Liver (tissue), 9 donors: Measurements from ENCODE around the gene SLC25A26. TPM values are rescaled to one million over a fixed set of nuclear protein-coding genes. Genes with fewer than 3 reads are reported as not detected.

Experiments used
- DNase-seq: peaks from one replicate; pipeline ENCODE4 v3.0.0-alpha.2; 2017; ENCODE audit warnings: low spot score
- H3K27ac ChIP-seq, 2 donors: one replicate each; pipeline ENCODE4 v1.7.0; 2013; ENCODE audit warnings: inconsistent platforms in 2 of 2, low read length in 2 of 2, control low read depth in 1 of 2, low read depth in 1 of 2, mild to moderate bottlenecking in 1 of 2
- H3K27me3 ChIP-seq, 4 donors: one replicate each; pipeline versions ENCODE4 v1.6.1 to v1.7.0; 2013; ENCODE audit warnings: low read length in 3 of 4, inconsistent platforms in 1 of 4, mild to moderate bottlenecking in 1 of 4, moderate library complexity in 1 of 4; ENCODE audit not compliant: control insufficient read depth in 4 of 4, insufficient read depth in 4 of 4
- H3K36me3 ChIP-seq, 4 donors: one replicate each; pipeline versions ENCODE4 v1.6.1 to v1.7.0; 2013; ENCODE audit warnings: low read length in 3 of 4, mild to moderate bottlenecking in 3 of 4, low read depth in 1 of 4, moderate library complexity in 1 of 4; ENCODE audit not compliant: control insufficient read depth in 4 of 4, insufficient read depth in 3 of 4
- H3K4me1 ChIP-seq, 4 donors: one replicate each; pipeline versions ENCODE4 v1.6.1 to v1.7.0; 2013; ENCODE audit warnings: low read length in 3 of 4, mild to moderate bottlenecking in 3 of 4, moderate library complexity in 1 of 4; ENCODE audit not compliant: control insufficient read depth in 4 of 4, insufficient read depth in 4 of 4
- H3K4me3 ChIP-seq, 3 donors: one replicate each; pipeline versions ENCODE4 v1.6.1 to v1.7.0; 2013; ENCODE audit warnings: low read length in 3 of 3, control low read depth in 1 of 3, low read depth in 1 of 3, mild to moderate bottlenecking in 1 of 3
- H3K9ac ChIP-seq, 2 donors: one replicate each; pipeline ENCODE4 v1.7.0; 2013; ENCODE audit warnings: low read length in 2 of 2, mild to moderate bottlenecking in 2 of 2, moderate library complexity in 2 of 2, control low read depth in 1 of 2, low read depth in 1 of 2
- H3K9me3 ChIP-seq, 4 donors: one replicate each; pipeline versions ENCODE4 v1.6.1 to v1.7.0; 2013; ENCODE audit warnings: low read length in 3 of 4; ENCODE audit not compliant: control insufficient read depth in 4 of 4
- ATF3 ChIP-seq: IDR thresholded peaks from 2 replicates; pipeline ENCODE4 v1.6.1; 2016; ENCODE audit warnings: antibody characterized with exemption
- CTCF ChIP-seq: fragments of 150-350 bp; IDR thresholded peaks from 2 replicates; pipeline ENCODE4 v1.5.1; 2017; ENCODE audit warnings: improper control_type of control experiment, low read depth, low read length; ENCODE audit not compliant: missing input control
- EGR1 ChIP-seq, 2 donors: IDR thresholded peaks; 2 replicates each; pipeline ENCODE4 v1.6.1; 2016 to 2018; ENCODE audit warnings: antibody characterized with exemption in 2 of 2, low read depth in 2 of 2
- FOXA1 ChIP-seq: IDR thresholded peaks from 2 replicates; pipeline ENCODE4 v1.6.1; 2016; ENCODE audit warnings: antibody characterized with exemption
- FOXA2 ChIP-seq: IDR thresholded peaks from 2 replicates; pipeline ENCODE4 v1.6.1; 2016; ENCODE audit warnings: antibody characterized with exemption
- GABPA ChIP-seq, 2 donors: IDR thresholded peaks in 1 of 2; conservative IDR thresholded peaks in 1 of 2; 2 replicates each; pipeline ENCODE4 v1.6.1; 2016; ENCODE audit warnings: antibody characterized with exemption in 2 of 2, mild to moderate bottlenecking in 1 of 2, moderate library complexity in 1 of 2
- HNF4A ChIP-seq, 2 donors: conservative IDR thresholded peaks; 2 replicates each; pipeline ENCODE4 v1.6.1; 2016; ENCODE audit warnings: antibody characterized with exemption in 2 of 2, mild to moderate bottlenecking in 2 of 2
- HNF4G ChIP-seq: IDR thresholded peaks from 2 replicates; pipeline ENCODE4 v1.6.1; 2016; ENCODE audit warnings: antibody characterized with exemption
- JUND ChIP-seq, 2 donors: IDR thresholded peaks; 2 replicates each; pipeline ENCODE4 v1.6.1; 2016; ENCODE audit warnings: antibody characterized with exemption in 2 of 2
- NR2F2 ChIP-seq: IDR thresholded peaks from 2 replicates; pipeline ENCODE4 v1.6.1; 2016; ENCODE audit warnings: antibody characterized with exemption
- RAD21 ChIP-seq, 2 donors: IDR thresholded peaks; 2 replicates each; pipeline ENCODE4 v1.6.1; 2016; ENCODE audit warnings: antibody characterized with exemption in 2 of 2, mild to moderate bottlenecking in 2 of 2
- REST ChIP-seq: IDR thresholded peaks from 2 replicates; pipeline ENCODE4 v1.6.1; 2016; ENCODE audit warnings: antibody characterized with exemption, mild to moderate bottlenecking
- RXRA ChIP-seq, 2 donors: IDR thresholded peaks; 2 replicates each; pipeline ENCODE4 v1.6.1; 2017 to 2018; ENCODE audit warnings: antibody characterized with exemption in 2 of 2, mild to moderate bottlenecking in 1 of 2
- SP1 ChIP-seq: IDR thresholded peaks from 2 replicates; pipeline ENCODE4 v1.6.1; 2018; ENCODE audit warnings: antibody characterized with exemption, mild to moderate bottlenecking
- TAF1 ChIP-seq: conservative IDR thresholded peaks from 2 replicates; pipeline ENCODE4 v1.6.1; 2016; ENCODE audit warnings: antibody characterized with exemption, mild to moderate bottlenecking
- YY1 ChIP-seq: IDR thresholded peaks from 2 replicates; pipeline ENCODE4 v1.6.1; 2016; ENCODE audit warnings: antibody characterized with exemption, mild to moderate bottlenecking
- ZBTB33 ChIP-seq: IDR thresholded peaks from 2 replicates; pipeline ENCODE4 v1.6.1; 2016; ENCODE audit warnings: antibody characterized with exemption
- WGBS: extraction: QIAGEN DNeasy Blood & Tissue Kit; methylation state at CpG from one replicate; pipeline ENCODE4 v1.1.7; 2013; 5-methylcytosine and 5-hydroxymethylcytosine counted together
- polyA plus RNA-seq, 2 donors: library from polyadenylated mRNA; stranded (reverse) in 1 of 2; unstranded in 1 of 2; fragments of 200-250 nt in 1 of 2; fragments of >200 nt in 1 of 2; fragmentation: Nextera tagmentation in 1 of 2; extraction: Ambion mirVana in 1 of 2; gene quantifications; one replicate each; pipeline versions ENCODE4 v1.2.1 to v1.2.3, GENCODE V29; 2013 to 2015
- total RNA-seq, 2 donors: library from RNA; depleted of rRNA; stranded (reverse); fragments of >200 nt; gene quantifications; one replicate each; pipeline ENCODE4 v1.2.3, GENCODE V29; 2014
- donor health status: healthy.
- donor health status: healthy.
- donor health status: healthy.
- donor health status: healthy.
- donor health status: healthy.

Gene SLC25A26
- total and polyA plus RNA-seq, 4 donors = 9.9 to 21.6 (median 12.8) TPM

- TF ChIP-seq ZBTB33 = no peak
Observed at GRCh38 chr3:66211779-66212178, 9.0 kb upstream of the SLC25A26 start (continued).

GRCh38 chr3:66215106-66215505 is 5.7 kb upstream of the SLC25A26 start:
- Histone ChIP-seq H3K27ac (no peak overlapping the region), H3K36me3 (no peaks in the 10 kb centered on the region), H3K4me3 (no peak overlapping the region), H3K9me3 (no peaks in the 10 kb centered on the region), H3K27me3 (no peaks in the 10 kb centered on the region), H3K4me1 (peaks cover 0 to 3% (median under 1%) of the 10 kb centered on the region in 4 donors), H3K9ac (no peak overlapping the region)
- no peak for TF ChIP-seq JUND (IDR thresholded peaks at IDR 0.05)
- WGBS = 63% methylated on average over 2 of the region's 2 CpGs
- DNase-seq = no peak

GRCh38 chr3:66220066-66220465 is 735 bp upstream of the SLC25A26 start:
- H3K27ac ChIP-seq = no peak overlapping the region
- H3K9me3 ChIP-seq = no peaks in the 10 kb centered on the region
- DNase-seq = no peak
- peak overlapping the region; percentile 21 to 52 for H3K9ac ChIP-seq
- no peaks in the 10 kb centered on the region for H3K36me3 ChIP-seq
- TF ChIP-seq FOXA1 (no peak), RXRA (IDR thresholded peaks at IDR 0.05) (no peak), EGR1 (IDR thresholded peaks at IDR 0.05; ENCODE audit: low read depth in 2 of 2) (no peak), HNF4G (no peak), TAF1 (no peak), REST (no peak), YY1 (no peak), RAD21 (IDR thresholded peaks at IDR 0.05) (no peak), ZBTB33 (no peak), ATF3 (no peak), SP1 (no peak), JUND (IDR thresholded peaks at IDR 0.05) (no peak), CTCF (no peak), GABPA (IDR thresholded peaks at IDR 0.05 in 1 of 2, conservative IDR thresholded peaks at IDR 0.05 in 1 of 2) (no peak), NR2F2 (no peak), HNF4A (conservative IDR thresholded peaks at IDR 0.05) (no peak), FOXA2 (no peak)
- peak overlapping the region in 2 of 3 donors; percentile 64 to 81 for H3K4me3 ChIP-seq
- H3K27me3 ChIP-seq = no peaks in the 10 kb centered on the region
- peaks cover 2 to 18% (median 7%) of the 10 kb centered on the region in 4 donors for H3K4me1 ChIP-seq
- WGBS = 27% methylated on average over 5 of the region's 5 CpGs
